ENCODE data around the gene DAND5.

Gene DAND5

GRCh38 chr19:12969292-12969988 is at the start of gene DAND5:
DAND5 (plus strand) TSS chr19:12969576; CDS start chr19:12969661, 85 bp downstream.
- DNase-seq: no peak
- Mint-ChIP-seq H3K4me1 (ENCODE audit: low read depth) (peaks cover 15% of the 10 kb centered on the region), H3K9me3 (no peaks in the 10 kb centered on the region), H3K4me3 (no peak within 1 kb of the TSS), H3K36me3 (ENCODE audit: low read depth) (no peaks in the 10 kb centered on the region), H3K27ac (no peak within 1 kb of the TSS), H3K27me3 (no peaks in the 10 kb centered on the region)

- no peak for DNase-seq
- Mint-ChIP-seq H3K9me3 (peaks cover 2% of the 10 kb centered on the region), H3K4me1 (ENCODE audit: low read depth) (peaks cover 16% of the 10 kb centered on the region), H3K4me3 (no peak overlapping the region), H3K27ac (no peak overlapping the region), H3K36me3 (ENCODE audit: low read depth) (peaks cover 56% of the 10 kb centered on the region), H3K27me3 (no peaks in the 10 kb centered on the region)
These were observed 48.3 kb upstream of the DAND5 start for GRCh38 chr19:12921047-12921446.

- no peak overlapping the region for H3K27ac Mint-ChIP-seq
- peaks cover 16% of the 10 kb centered on the region for H3K4me1 Mint-ChIP-seq (ENCODE audit: low read depth)
- H3K9me3 Mint-ChIP-seq: peaks cover 2% of the 10 kb centered on the region
- no peak for DNase-seq
- no peaks in the 10 kb centered on the region for H3K27me3 Mint-ChIP-seq
- peaks cover 73% of the 10 kb centered on the region for H3K36me3 Mint-ChIP-seq (ENCODE audit: low read depth)
- H3K4me3 Mint-ChIP-seq: no peak overlapping the region
These were observed 46.4 kb upstream of the DAND5 start for GRCh38 chr19:12922959-12923358.

- no peak for DNase-seq
- H3K36me3 Mint-ChIP-seq (ENCODE audit: low read depth): peaks cover 88% of the 10 kb centered on the region
- H3K4me1 Mint-ChIP-seq (ENCODE audit: low read depth): peaks cover 5% of the 10 kb centered on the region
- H3K4me3 Mint-ChIP-seq: no peak overlapping the region
- no peak overlapping the region for H3K27ac Mint-ChIP-seq
- H3K27me3 Mint-ChIP-seq: no peaks in the 10 kb centered on the region
- no peaks in the 10 kb centered on the region for H3K9me3 Mint-ChIP-seq
These were observed 44.6 kb upstream of the DAND5 start for GRCh38 chr19:12924621-12925310.

DNA sequence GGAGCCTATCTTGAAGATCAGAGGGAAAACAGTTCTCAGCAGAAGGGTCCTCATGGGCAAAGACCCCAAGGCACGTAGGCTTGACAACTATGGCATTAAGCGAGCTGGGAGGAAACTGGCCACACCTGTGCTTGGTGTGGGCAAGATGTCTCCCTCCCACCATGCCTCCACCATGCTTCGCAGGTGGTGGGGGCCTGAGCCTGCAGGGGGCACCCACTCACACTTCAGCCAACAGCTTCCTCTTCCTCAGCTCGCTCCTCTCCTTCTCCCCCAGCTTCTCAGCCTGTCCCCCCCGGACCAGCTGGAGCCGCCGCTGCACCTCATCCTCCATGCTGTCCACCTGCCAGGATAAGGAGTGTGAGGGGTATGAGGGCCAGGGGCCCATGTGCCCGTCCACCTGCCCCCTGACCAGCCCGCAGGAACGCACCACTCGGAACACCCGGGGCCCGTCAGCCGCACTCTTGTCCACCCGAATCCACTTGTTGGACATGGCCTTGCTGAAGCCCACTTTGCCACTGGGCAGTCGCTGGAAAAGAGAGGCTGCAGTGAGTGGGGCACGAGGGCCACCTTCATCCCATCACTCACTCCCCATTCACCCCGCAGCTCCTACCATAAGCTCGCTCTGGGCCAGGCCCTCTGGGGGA is 39.3 kb upstream of the DAND5 start:
- H3K27ac Mint-ChIP-seq: peak overlapping the region; percentile 6
- peaks cover 29% of the 10 kb centered on the region for H3K4me1 Mint-ChIP-seq (ENCODE audit: low read depth)
- peaks cover 80% of the 10 kb centered on the region for H3K36me3 Mint-ChIP-seq (ENCODE audit: low read depth)
- no peaks in the 10 kb centered on the region for H3K9me3 Mint-ChIP-seq
- DNase-seq: no peak
- no peaks in the 10 kb centered on the region for H3K27me3 Mint-ChIP-seq
- no peak overlapping the region for H3K4me3 Mint-ChIP-seq

- Mint-ChIP-seq H3K27ac (peak overlapping the region; percentile 94), H3K9me3 (no peaks in the 10 kb centered on the region), H3K4me3 (peak overlapping the region; percentile 97), H3K36me3 (ENCODE audit: low read depth) (peaks cover 57% of the 10 kb centered on the region), H3K4me1 (ENCODE audit: low read depth) (peaks cover 42% of the 10 kb centered on the region), H3K27me3 (no peaks in the 10 kb centered on the region)
- no peak for DNase-seq
These were observed 36.7 kb upstream of the DAND5 start for GRCh38 chr19:12932392-12933286.

DNA sequence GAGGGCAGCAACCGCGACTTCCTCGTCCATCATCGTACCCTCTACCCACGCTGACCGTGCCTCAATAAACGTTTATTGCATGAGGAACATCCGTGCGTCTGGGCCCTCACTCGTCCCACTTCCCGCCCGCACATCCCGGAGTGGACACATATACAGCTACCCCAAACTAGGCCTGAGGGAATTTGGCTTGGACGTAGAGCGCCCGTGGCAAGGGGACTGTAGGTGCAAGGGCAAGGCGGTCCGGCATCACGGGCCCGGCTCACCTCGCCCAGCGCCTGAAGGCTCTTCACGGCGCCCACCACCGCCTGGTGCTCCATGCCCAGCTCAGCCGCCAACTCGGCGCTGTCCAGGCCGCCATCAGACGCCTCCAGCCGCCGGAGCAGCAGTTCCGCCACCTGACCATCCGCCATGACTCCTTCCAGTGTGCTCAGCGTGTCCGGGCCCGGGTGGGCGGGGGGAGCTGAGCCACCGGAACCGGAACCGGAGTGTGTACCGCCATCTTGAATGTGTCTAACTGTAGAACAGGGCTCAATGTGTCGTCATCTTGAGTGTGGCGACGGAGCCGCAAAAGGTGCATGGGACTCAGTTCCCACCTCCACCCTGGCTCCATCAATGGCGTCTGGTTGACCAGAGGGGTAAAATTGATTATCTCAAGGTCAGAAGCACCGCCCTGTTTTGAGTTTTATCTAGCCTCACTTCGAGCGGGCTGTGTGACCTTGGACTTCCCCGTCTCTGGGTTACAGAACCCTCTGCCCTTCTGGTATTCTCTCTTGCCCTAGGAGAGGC is 35.9 kb upstream of the DAND5 start, which contains the start of gene FARSA:
FARSA (minus strand) TSS at position 425 of the 786 bp plus-strand sequence; CDS start at position 410, 15 bp downstream.
- H3K4me1 Mint-ChIP-seq (ENCODE audit: low read depth): peaks cover 48% of the 10 kb centered on the region
- peaks cover 50% of the 10 kb centered on the region for H3K36me3 Mint-ChIP-seq (ENCODE audit: low read depth)
- peak within 1 kb of the TSS; percentile 97 for H3K4me3 Mint-ChIP-seq
- peak within 1 kb of the TSS; percentile 94 for H3K27ac Mint-ChIP-seq
- no peaks in the 10 kb centered on the region for H3K27me3 Mint-ChIP-seq
- H3K9me3 Mint-ChIP-seq: no peaks in the 10 kb centered on the region
- DNase-seq: peak; percentile 89

DNA sequence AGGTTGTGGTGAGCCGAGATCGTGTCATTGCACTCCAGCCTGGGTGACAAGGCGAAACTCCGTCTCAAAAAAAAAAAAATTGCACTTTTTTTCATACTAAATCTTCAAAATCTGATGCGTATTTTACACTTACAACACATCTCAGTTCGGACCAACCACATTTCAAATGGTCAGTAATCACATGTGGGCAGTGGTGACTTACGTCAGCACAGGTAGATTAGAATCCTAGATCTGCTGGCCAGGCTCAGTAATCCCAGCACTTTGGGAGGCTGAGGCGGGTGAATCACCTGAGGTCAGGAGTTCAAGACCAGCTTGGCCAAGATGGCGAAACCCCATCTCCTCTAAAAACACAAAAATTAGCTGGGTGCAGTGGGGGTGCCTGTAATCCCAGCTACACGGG is 34.3 kb upstream of the DAND5 start:
- H3K4me1 Mint-ChIP-seq (ENCODE audit: low read depth): peaks cover 61% of the 10 kb centered on the region
- H3K27ac Mint-ChIP-seq: no peak overlapping the region
- DNase-seq: no peak
- H3K27me3 Mint-ChIP-seq: no peaks in the 10 kb centered on the region
- no peak overlapping the region for H3K4me3 Mint-ChIP-seq
- no peaks in the 10 kb centered on the region for H3K9me3 Mint-ChIP-seq
- H3K36me3 Mint-ChIP-seq (ENCODE audit: low read depth): peaks cover 50% of the 10 kb centered on the region

- Mint-ChIP-seq H3K36me3 (ENCODE audit: low read depth) (peaks cover 50% of the 10 kb centered on the region), H3K9me3 (no peaks in the 10 kb centered on the region), H3K4me3 (no peak overlapping the region), H3K27ac (peak overlapping the region; percentile 48), H3K4me1 (ENCODE audit: low read depth) (peaks cover 69% of the 10 kb centered on the region), H3K27me3 (no peaks in the 10 kb centered on the region)
- no peak for DNase-seq
These were observed 32.8 kb upstream of the DAND5 start for GRCh38 chr19:12936582-12936981.

DNA sequence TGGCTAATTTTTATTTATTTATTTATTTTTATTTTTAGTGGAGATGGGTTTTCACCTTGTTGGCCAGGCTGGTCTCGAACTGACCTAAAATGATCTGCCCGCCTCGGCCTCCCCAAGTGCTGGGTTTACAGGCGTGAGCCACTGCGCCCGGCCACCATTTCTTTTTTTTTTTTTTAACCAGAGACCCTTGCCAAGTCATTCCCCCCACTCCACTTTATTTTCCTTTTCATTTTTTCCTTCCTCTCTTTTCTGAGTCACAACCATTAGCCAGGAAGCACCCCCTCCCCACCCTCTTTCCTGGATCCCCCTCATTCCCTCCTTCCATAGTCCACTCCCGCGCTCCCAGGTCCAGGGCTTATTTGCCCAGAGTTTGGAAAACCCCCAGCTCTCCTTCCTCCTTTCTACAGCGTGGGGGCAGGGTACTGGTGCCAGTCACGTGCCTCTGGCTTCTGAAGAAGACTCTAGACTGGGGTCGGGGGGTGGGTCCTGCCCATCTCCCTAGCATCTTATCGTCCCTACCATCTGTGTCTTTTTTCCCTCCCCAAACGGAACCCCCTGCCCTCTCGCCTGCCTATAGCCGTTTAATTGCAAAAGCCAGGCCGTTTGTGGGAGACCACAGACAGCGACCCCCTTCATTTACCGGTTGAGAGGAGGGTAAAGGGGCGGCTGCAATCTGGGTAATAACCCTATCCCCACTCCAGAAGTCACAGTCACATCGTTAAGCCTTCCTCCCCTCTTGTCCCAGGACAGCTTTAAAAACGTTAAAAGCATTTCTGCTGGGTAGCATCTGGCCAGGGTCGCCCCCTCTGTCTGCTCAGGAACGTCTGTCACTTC is 32.1 kb upstream of the DAND5 start:
- Mint-ChIP-seq H3K4me1 (ENCODE audit: low read depth) (peaks cover 71% of the 10 kb centered on the region), H3K27ac (peak overlapping the region; percentile 96), H3K9me3 (no peaks in the 10 kb centered on the region), H3K4me3 (peak overlapping the region; percentile 98), H3K27me3 (no peaks in the 10 kb centered on the region), H3K36me3 (ENCODE audit: low read depth) (peaks cover 53% of the 10 kb centered on the region)
- no peak for DNase-seq

- H3K9me3 Mint-ChIP-seq: no peaks in the 10 kb centered on the region
These were observed 31.2 kb upstream of the DAND5 start, which contains the start of gene CALR for GRCh38 chr19:12937927-12938778. CALR (plus strand) TSS chr19:12938609; CDS start chr19:12938680, 71 bp downstream.

More at GRCh38 chr19:12937927-12938778, 31.2 kb upstream of the DAND5 start, which contains the start of gene CALR:
- Mint-ChIP-seq H3K4me1 (ENCODE audit: low read depth) (peaks cover 70% of the 10 kb centered on the region), H3K27ac (peak within 1 kb of the TSS; percentile 96), H3K36me3 (ENCODE audit: low read depth) (peaks cover 53% of the 10 kb centered on the region), H3K4me3 (peak within 1 kb of the TSS; percentile 98), H3K27me3 (no peaks in the 10 kb centered on the region)
- DNase-seq: peak; percentile 99
